DMS79 treated with DMSO at 0.1 percent for 48 hours (cell line): ENCODE data around the gene INPP5E.
"Not testable (repeated sequence)": the region's sequence is repeated elsewhere in the genome, so short reads cannot be mapped to it uniquely, and the experiment has no call there.

Experiments used
- DNase-seq: peaks from one replicate; lab custom pipeline; 2025; lab: John Stamatoyannopoulos, UW

The INPP5E gene

DNA sequence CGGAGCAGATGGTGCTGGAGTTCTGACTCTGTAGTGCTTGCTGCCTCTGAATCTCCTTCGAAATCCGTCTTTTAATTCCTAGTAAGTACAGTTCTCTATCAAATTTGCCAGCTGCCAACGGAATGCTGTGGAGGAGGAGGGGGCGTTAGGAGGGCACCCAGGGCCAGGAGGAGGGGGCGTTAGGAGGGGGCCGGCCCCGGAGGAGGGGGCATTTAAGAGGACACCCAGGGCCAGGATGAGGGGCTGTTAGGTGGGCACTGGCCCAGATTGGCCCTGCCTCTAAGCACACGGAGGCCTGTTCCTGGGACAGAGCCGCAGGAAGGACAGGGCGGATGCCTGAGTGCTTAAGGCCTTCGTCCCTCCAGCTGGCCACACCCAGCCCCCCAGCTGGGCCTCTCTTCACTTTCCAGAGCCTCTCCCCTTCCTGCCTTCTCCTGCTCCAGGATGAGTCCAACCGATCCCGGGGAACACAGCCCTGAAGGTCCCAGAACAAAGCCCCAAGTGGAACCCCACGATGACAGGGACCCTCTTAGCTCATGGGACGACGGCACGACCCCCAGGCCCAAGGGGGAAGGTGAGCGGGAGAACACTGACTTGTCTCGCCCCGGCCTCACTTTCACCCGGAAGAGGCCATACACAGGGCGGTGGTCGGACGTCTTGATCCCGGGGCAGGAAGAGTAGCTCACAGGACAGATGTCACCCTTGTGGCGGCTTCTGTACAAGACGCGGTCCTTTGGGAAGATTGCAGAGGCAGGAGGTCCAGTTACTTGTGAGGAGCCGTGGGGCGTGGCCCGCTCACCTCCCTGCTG lies 9.8 kb downstream of the INPP5E start:
- no peak for DNase-seq

DNA sequence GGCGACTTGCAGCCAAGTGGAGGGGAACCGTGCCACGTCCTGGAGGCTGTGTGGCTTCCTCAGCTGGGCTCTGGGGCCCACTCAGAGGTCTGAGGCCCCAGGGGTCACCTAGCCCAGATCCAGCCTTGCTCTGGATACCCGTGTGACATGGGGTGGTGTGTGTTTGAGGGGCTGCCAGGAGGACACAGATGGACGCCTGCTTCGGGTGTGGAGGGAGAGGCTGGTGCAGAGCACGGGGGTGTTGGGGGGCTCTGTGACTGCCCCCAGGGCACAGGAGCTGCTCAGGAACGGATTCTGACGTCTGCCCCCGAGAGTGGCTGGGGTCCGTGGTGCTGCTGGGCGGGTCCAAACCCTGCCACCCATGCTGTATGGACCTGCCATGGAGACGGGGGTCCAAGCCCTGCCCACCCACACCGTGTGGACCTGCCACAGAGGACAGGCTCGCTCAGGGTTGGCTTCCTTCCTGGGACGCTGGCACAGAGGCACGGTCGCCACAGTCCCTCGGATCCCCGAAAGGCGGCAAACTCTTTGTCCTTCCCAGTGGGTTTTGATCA lies 10.5 kb downstream of the INPP5E start:
- no peak for DNase-seq

DNA sequence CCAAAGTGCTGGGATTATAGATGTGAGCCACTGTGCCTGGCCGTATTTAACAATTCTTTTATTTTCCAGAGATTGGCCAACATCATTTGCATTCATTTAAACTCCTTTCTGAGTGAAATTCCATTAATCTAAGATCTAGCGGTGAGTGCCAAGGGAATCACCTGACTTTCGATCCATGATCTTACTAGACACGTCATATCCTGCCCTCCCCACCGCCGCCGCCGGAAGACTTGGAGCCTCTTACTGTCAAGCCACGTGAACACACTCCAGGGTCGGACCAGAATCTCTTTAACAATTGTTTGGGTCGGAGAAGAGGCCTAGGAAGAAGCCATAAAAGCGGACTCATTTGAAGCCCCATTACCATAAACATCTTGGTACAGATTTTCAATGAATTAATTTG lies 12.9 kb downstream of the INPP5E start:
- DNase-seq = no peak

DNA sequence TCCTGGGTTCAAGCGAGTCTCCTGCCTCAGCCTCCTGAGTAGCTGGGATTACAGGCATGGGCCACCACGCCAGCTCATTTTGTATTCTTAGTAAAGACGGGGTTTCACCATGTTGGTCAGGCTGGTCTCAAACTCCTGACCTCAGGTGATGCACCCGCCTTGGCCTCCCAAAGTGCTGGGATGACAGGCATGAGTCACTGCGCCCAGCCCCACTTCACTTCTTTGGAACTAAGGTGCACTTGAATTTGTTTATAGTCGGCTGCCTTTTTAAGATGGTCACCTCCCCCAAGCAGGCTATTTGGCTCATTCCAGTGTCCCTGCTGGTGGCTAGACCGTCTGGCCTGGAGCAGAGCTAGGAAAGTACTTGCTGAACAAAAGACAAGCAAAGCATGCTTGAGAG lies 14.3 kb downstream of the INPP5E start:
- DNase-seq = not testable (repeated sequence)

DNA sequence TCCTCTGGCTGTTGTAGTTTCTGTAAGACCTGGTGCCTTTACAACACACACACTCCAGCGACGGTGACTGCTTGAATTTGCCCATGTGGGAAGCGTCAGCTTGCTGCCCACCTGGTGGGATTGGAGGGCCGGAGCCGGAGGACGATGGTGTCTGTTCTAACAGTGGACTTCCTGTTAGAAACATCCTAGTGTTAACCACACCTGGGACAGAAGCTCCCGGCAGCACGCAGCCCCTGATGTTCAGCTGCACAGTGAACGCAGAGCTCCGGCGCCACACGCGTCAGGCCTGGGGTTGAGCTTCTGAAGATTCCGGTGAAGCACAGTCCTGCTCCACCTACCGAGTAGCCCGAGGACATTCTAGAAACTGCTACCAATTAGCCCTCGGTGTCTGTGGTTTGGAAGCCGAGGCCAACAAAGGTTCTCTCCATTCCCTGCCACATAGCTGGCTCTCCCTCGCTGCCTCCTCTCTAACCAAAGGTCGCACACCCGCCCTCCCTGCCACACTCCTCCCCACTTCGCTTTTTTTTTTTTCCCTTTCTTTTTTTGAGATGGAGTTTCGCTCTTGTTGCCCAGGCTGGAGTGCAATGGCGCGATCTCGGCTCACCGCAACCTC lies 14.8 kb downstream of the INPP5E start:
- DNase-seq = no peak

DNA sequence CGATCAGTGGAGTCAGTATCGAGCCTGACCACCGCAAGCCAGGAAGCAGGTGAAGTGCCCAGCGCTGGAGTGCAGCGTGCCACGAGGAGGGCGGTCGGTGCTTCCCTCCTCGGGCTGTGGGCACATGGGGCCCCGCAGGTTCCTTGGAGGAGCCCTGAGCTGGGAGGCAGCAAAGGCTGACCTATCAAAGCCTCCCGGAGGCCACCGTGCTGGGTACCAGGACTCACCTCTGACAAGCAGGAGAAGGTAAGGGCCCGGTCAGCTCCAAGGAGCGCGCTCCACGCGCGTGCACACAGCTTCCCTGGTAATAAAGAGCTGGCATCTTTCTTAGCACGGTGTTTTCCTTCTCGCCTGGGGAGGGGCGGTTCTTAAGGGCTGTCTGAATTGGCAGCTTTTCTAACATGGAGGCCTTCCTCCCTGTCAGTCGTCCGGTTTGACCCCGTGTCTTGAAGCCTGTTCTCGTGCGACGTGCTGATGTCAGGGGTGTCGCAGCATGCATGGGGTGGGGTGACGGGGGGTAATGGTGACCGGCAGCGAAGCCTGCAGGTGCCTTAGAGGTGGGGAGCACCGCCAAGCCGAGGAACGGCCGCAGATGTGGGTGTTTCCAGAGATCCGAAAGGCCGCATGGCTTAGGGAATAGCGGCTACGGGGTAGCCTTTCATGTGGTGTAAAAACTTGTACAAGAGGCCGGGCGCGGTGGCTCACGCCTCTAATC lies 16.1 kb downstream of the INPP5E start:
- DNase-seq = no peak

DNA sequence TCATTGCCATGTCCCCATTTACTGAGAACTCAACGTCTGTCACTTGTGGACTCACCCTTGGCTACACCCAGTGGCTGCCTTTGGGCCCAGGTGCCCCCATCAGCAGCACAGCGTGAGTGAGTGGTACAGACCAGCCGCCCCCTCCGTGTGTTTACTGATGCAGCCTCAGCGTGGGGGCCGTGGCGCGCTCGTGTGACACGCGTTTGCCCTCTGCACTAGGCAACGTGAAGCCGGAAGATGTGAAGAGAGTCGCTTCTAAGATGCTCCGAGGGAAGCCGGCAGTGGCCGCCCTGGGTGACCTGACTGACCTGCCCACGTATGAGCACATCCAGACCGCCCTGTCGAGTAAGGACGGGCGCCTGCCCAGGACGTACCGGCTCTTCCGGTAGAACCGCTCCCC lies 16.8 kb downstream of the INPP5E start:
- DNase-seq = no peak

DNA sequence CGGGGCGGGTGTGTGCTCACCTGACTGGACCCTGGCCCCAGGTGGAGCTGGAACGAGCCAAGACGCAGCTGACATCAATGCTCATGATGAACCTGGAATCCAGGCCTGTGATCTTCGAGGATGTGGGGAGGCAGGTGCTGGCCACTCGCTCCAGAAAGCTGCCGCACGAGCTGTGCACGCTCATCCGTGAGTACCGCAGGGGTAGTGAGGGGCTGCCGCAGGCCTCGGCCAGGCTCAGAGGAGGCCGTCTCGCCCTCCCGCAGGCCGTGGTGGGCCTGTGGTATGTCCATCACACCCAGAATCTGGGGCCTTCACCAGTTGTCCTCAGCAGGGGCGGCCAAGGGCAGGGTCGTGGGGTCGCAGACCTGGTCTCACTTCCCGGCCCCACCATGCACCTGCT lies 17.9 kb downstream of the INPP5E start:
- no peak for DNase-seq

DNA sequence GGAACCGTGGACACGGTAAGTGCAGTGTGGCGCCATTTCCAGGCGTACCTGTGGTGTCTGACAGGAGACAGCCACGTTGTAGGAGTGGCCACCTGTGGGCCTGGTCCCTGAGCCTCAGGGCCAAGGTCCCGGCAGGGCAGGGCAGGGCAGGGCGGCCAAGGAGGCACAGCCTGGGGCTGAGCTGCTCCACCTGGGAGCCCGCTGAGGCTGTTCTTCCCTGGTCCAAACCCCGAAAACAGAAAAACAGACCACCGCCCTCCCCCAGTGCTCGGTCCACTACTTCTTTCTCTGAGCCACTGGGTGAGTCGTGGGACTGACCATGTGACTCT lies 20.6 kb downstream of the INPP5E start:
- no peak for DNase-seq

DNA sequence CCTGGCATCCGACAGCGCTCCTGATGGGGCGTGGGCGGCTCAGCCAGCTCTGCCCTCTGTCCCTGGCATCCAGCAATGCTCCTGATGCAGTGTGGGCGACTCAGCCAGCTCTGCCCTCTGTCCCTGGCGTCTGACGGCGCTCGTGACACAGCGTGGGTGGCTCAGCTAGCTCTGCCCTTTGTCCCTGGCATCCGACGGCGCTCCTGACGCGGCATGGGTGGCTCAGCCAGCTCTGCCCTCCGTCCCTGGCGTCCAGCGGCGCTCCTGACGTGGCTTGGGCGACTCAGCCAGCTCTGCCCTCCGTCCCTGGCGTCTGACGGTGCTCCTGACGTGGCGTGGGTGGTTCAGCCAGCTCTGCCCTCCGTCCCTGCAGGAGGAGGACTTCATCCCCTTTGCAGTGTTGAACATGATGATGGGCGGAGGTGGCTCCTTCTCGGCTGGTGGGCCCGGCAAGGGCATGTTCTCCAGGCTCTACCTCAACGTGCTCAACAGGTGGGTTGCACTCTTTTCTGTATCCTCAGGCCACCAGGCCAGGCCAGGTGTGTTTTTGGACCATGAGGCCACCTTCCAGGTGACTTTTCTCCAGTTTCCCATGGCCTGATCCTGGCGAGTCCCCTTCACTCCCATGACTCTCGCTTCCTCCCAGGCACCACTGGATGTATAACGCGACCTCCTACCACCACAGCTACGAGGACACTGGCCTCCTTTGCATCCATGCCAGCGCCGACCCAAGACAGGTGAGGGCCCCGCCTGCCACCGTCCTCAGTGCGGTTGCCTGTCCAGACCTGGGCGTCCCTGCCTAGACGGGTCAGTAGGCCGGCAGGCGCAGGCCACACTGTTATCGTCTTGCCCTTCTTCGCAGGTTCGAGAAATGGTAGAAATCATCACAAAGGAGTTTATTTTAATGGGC lies 21.2 kb downstream of the INPP5E start:
- DNase-seq = no peak

DNA sequence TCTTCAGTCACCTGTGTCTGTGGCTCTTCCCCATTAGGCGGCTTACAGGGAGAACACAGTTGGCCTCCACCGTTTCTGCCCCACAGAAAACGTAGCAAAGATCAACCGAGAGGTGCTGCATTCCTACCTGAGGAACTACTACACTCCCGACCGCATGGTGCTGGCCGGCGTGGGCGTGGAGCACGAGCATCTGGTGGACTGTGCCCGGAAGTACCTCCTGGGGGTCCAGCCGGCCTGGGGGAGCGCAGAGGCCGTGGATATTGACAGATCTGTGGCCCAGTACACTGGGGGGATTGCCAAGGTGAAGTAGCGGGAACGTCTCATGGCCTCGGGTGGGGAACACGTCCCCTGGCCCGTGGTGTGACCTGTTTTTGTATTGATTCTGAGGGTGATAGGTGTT lies 22.7 kb downstream of the INPP5E start:
- no peak for DNase-seq

DNA sequence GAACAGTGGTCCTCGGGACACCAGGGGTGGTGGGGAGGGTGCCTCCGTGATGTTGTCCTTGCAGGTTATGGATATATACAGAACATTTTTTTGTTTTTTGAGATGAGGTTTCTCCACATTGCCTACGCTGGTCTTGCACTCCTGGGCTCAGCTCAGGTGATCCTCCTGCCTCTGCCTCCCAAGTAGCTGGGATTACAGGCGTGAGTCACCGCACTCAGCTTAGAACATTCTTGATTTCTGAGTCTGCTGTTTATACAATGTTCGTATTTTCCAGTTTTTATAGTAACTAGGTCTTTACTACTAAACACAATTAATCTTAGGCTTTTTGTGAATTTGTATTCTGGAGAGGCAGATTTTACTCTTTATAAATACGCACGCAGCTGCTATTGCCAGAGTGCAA lies 23.2 kb downstream of the INPP5E start:
- DNase-seq = no peak

DNA sequence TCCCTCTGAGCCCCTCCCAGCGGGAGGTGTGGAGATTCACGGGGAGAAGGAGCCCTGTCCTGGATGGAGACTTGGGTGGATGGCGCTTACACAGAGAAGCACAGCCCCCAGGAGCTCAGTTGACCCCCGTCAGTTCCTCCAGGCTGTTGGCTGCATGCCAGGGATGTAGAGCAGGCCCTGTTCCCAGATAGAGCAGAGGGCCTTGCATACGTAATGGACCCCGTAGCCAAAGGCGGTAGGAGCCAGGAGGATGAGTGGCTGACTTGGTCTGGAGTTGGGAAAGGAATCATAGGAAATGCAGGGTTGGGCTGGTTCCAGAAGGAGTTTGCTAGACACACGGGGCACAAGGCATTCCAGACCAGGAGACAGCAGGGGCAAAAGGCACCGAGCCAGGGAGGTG lies 26.7 kb downstream of the INPP5E start:
- no peak for DNase-seq

DNA sequence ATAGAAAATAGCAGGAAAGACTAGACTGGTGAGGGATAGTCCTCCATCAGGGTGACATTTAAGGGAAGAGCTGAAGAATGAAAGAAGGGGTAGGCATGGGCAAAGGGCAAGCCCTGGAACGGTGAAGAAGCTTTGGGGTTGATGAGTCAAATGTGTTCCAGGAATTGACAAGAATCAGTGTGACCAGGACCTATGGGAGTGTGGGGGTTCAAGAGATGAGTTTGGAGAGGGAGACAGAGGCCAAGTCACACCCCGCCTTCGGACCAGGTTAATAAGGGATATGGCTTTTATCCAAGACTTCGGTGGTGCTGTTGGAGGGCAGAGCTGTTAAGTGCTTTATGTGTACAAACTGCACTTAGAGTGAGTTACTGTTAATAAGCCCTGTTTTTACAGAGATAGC lies 28.3 kb downstream of the INPP5E start:
- no peak for DNase-seq

DNA sequence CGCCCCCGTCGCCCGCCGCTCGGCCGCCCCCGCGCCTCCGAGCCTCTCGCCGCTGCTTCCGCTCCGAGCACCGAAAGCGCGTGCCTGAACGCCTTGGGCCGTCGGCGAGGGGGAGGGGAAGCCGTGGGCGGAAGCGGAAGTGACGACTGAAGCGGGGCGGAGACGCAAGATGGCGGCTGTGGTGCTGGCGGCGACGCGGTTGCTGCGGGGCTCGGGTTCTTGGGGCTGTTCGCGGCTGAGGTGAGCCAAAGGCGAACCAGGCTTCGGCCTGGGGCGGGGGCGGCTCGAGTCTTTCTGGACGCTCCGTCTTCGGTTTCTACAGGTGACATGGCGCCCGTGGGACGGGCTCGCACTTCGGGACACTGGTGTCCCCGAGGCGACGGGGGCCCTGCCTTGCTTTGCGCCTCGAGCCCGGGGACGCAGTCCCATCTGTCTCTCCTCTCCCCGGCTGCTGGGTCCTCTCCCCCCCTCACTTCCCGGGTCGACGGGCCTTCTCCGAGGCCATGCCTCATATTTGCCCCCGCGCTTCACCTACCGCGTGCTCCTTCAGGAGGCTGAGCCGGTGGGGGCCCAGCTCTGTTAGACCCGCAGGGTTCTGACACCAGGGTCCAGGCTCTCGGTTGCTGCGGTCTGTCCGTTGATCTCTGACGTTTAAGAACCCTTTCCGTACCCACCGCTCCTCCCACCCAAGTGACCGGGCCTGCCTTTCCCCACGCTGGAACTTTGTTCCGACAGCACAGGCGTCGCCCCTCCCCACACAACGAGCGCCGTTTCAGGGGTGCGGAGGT lies 29.0 kb downstream of the INPP5E start, which contains the start of the genes ENTR1 and PMPCA:
ENTR1 (minus strand) TSS at position 115 of the 788 bp plus-strand sequence. CDS start 217 bp downstream, outside the sequence.
PMPCA (plus strand) TSS at position 159 of the 788 bp plus-strand sequence; CDS start at position 170, 11 bp downstream.
- peak; percentile 81 for DNase-seq

DNA sequence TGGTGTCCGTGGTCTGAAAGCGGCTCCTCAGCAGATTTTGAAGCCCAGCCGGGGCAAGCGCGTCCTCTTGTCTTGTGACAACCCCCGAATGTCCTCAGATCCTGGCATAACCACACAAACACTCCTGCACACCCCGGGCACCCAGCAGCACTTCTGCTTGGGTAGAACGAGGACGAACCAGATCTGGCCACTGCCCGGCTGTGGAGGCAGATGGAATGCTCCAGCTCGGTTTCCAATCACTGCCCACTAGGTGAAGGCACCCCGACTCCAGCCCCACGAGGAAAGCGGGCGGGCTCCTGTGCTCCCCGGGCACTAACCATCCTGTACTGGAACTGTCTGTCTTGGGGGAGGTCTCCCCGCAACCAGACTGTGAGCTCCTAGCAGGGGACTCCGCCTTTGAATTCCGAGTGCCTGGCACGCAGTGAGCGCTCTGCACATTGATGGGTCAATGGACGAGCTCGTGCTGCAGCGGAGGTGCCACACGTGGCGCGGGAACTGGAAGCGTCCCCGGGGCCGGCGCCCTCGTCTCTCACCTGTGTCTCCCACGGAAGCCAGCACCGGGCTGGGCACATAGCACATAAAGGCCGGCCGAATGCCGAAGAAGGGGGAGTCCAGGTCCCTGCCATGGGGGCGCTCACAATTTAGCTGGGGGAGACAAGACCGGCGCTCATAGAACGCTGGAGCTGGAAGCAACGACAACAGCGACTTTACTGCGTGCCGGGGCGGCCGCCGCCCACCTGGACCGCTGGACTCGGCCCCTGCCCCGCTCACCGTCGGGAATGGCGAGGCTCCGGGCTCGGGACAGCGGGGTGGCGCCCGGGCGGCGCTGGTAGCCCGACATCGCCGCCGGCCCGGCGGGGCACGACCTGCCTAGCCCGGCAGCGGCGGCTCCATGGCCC lies 29.8 kb downstream of the INPP5E start:
- peak; percentile 9 for DNase-seq

DNA sequence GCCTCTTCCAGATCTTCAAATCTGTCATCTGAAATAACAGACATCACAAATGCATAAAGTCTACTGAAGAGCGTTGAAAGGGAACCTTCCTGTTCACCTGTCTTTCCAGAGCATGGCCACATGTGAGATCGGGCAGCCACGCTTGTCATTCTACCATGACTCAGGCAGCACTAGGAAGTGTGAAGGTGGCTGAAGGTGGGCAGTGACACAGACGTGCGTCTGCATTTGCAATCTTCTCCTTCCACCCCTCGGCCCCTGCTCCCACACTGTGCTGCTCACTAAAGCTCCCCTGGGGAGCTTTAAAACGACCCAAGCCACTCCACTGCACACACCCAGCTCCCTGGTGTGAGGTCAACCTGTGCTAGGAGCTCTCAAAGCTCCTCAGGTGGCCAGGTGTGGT lies 31.7 kb downstream of the INPP5E start:
- no peak for DNase-seq

DNA sequence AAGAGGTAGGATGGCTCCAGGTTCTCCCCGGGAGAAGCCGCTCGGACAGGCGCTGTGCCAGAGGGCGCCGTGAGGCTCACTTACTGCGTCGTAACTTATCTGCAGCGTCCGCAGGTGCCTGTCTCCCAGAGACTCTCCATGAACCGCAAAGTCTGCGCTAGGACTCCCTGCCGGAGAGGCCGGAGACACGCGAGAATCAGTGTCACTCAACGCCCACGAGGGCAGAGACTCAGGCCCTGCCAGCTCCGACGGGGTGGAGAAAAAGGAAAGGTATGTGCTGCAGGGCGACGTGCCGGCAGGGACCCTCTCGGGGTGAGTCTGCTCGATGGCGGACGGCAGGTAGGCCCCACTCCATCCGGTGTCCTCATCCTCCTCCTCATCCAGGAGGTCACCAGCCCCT lies 32.6 kb downstream of the INPP5E start:
- not testable (repeated sequence) for DNase-seq

DNA sequence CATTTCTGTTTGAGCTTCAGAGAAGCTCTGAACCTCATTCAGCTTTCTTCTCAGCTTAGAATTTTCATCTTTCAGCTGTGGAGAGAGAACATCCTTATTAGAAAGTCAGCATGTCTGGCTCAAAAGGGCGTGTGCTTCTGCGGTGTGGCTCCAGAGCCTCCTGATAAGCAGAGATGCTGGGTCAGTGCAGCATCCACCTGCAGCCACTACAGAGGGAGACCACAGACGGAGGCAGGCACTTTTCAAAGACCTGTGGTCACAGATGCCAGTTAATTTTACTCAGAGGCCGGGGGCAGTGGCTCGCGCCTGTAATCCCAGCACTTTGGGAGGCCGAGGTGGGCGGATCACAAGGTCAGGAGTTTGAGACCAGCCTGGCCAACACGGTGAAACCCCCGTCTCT lies 33.7 kb downstream of the INPP5E start:
- DNase-seq = not testable (repeated sequence)

DNA sequence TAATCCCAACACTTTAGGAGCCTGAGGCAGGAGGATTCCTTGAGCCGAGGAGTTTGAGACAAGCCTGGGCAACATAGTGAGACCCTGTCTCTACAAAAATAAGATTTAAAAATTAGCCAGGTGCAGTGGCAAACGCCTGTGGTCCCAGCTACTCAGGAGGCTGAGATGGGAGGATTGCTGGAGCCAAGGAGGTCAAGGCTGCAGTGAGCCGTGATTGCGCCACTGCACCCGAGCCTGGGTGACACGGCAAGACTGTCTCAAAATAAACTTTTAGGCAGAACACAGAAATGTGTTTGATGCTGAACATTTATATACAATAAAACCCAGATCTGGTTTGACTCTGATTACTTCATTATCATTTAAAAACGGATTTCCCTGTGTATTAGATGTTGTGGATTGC lies 34.2 kb downstream of the INPP5E start:
- no peak for DNase-seq
